Fibroblast of skin of right quadriceps (primary cell): ENCODE measurements around the gene FYTTD1.

Source experiments
- DNase-seq: peaks from one replicate; pipeline ENCODE4 v3.0.0-alpha.2; 2013

The FYTTD1 gene

GRCh38 chr3:197737749-197738462 lies 11.8 kb upstream of the FYTTD1 start:
- no peak for DNase-seq

GRCh38 chr3:197742787-197743186 lies 6.9 kb upstream of the FYTTD1 start:
- no peak for DNase-seq

- no peak for DNase-seq
These were observed 3.5 kb upstream of the FYTTD1 start for GRCh38 chr3:197746209-197746608.

GRCh38 chr3:197746801-197747237 lies 2.9 kb upstream of the FYTTD1 start:
- no peak for DNase-seq

GRCh38 chr3:197748597-197749314 lies 927 bp upstream of the FYTTD1 start:
- DNase-seq, result peak; percentile 90

GRCh38 chr3:197749315-197749600 lies 425 bp upstream of the FYTTD1 start:
- peak; percentile 35 for DNase-seq

- DNase-seq, result peak; percentile 58
These were observed 731 bp downstream of the FYTTD1 start for GRCh38 chr3:197750396-197750831.

GRCh38 chr3:197750858-197751737 lies 1.4 kb downstream of the FYTTD1 start:
- DNase-seq, result peak; percentile 17

GRCh38 chr3:197752107-197752506 lies 2.4 kb downstream of the FYTTD1 start:
- DNase-seq, result no peak

- no peak for DNase-seq
These were observed 3.6 kb downstream of the FYTTD1 start for GRCh38 chr3:197753263-197753662.

GRCh38 chr3:197756704-197757103 lies 7.0 kb downstream of the FYTTD1 start:
- DNase-seq, result no peak

GRCh38 chr3:197758512-197758911 lies 8.8 kb downstream of the FYTTD1 start:
- no peak for DNase-seq

GRCh38 chr3:197761784-197762183 lies 12.1 kb downstream of the FYTTD1 start:
- no peak for DNase-seq

GRCh38 chr3:197775317-197775716 lies 25.6 kb downstream of the FYTTD1 start:
- no peak for DNase-seq

GRCh38 chr3:197782230-197782629 lies 32.5 kb downstream of the FYTTD1 start:
- no peak for DNase-seq

- no peak for DNase-seq
These were observed 34.4 kb downstream of the FYTTD1 start for GRCh38 chr3:197784019-197784585.

GRCh38 chr3:197787412-197787811 lies 37.7 kb downstream of the FYTTD1 start:
- no peak for DNase-seq

GRCh38 chr3:197789309-197789708 lies 39.6 kb downstream of the FYTTD1 start:
- no peak for DNase-seq

- no peak for DNase-seq
These were observed 40.4 kb downstream of the FYTTD1 start for GRCh38 chr3:197790033-197790432.

- DNase-seq, result peak; percentile 78
These were observed 41.6 kb downstream of the FYTTD1 start, which contains the start of gene LRCH3 for GRCh38 chr3:197791113-197791891. Gene LRCH3, plus strand, starts transcription at chr3:197791254. Its CDS starts 25 bp downstream, at chr3:197791279.

- DNase-seq, result no peak
These were observed 42.4 kb downstream of the FYTTD1 start for GRCh38 chr3:197791892-197792647.
